Left renal pelvis (tissue), 4 donors: Measurements from ENCODE around the gene KISS1R. TPM values are rescaled to one million over a fixed set of nuclear protein-coding genes. Genes with fewer than 3 reads are reported as not detected.

Experiments
- DNase-seq, 4 donors: peaks; one replicate each; pipeline ENCODE4 v3.0.0-alpha.2; 2013; ENCODE audit warnings: low read depth in 4 of 4, low spot score in 3 of 4
- polyA plus RNA-seq, 4 donors: library from polyadenylated mRNA; unstranded; fragments of 120-200 nt; gene quantifications; one replicate each; pipeline ENCODE4 v1.2.1, GENCODE V29; 2013; ENCODE audit not compliant: insufficient read length in 4 of 4

KISS1R gene
- polyA plus RNA-seq, 4 donors: 0.20 to 0.98 (median 0.40) TPM

DNA sequence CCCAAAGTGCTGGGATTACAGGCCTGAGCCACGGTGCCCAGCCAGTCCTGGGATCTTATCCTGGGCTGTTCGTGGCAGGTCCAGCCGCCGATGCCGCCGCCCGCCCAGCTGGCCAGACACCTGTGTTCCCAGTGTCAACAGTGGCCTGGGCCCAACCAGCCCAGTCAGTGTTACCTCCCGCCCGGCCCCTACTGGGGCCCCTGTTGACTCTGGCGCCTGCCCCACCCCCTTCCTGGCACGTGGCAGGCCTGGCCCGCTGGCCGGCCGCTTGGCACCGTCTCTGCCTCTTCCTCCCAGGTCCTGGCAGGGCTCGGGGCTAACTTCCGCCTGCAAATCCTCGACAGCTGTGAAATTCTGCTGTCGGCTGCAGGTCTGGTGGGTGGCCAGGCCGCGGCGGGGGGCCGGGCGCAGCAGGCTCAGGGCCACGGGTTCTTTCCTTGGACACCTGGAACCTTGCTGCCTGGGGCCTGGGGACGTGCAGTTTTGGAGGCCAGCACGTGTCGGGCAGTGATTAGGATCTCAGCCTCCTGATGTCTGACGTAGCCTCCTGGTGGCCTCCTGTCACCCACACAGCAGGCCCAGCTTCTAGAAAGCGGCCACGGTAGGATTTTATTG lies 17.8 kb downstream of the KISS1R start:
- no peak for DNase-seq

- no peak for DNase-seq
Observed at GRCh38 chr19:936175-936546, 19.0 kb downstream of the KISS1R start.

- DNase-seq: no peak
Observed at GRCh38 chr19:937259-937694, 20.1 kb downstream of the KISS1R start.

GRCh38 chr19:938233-938923 lies 21.2 kb downstream of the KISS1R start:
- no peak for DNase-seq

DNA sequence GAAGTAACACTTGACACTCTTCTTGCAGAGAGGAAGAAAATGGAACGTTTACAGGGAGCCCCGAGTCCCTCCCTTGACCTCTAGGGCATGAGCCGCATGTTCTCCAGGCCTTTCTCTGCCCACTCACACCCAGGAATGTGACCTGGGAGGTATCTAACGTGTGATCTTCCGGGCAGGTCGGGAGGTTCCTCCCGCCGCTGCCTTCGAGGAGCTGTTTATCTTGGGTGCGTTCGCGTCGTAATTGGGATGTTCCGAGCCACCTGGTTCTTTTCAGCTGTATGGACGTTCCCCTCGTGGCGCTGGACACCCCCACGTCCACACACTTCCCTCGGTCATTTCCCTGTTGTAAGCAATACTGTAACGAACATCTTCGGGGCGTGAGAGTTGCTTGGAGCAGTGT lies 22.3 kb downstream of the KISS1R start:
- DNase-seq: no peak

DNA sequence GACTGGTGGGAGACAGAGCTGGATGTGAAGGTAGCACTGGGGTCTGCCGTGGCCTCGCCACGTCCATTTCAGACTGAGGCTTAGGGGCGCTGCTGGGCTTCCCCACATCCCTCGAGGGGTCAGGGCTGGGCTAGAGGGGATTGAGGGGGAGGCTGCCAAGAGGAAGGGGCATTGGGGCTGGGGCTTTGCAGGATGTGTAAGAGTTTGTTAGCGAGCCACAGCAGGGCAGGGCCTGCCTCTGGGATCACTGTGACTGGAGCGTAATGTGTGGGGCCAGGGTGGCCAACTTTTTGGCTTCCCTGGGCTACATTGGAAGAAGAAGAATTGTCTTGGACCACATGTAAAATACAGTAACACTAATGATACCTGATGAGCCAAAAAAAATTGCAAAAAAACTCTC lies 22.8 kb downstream of the KISS1R start:
- no peak for DNase-seq

GRCh38 chr19:940591-941291 lies 23.6 kb downstream of the KISS1R start:
- DNase-seq: no peak

- DNase-seq: no peak
Observed at GRCh38 chr19:941292-942132, 24.4 kb downstream of the KISS1R start.

DNA sequence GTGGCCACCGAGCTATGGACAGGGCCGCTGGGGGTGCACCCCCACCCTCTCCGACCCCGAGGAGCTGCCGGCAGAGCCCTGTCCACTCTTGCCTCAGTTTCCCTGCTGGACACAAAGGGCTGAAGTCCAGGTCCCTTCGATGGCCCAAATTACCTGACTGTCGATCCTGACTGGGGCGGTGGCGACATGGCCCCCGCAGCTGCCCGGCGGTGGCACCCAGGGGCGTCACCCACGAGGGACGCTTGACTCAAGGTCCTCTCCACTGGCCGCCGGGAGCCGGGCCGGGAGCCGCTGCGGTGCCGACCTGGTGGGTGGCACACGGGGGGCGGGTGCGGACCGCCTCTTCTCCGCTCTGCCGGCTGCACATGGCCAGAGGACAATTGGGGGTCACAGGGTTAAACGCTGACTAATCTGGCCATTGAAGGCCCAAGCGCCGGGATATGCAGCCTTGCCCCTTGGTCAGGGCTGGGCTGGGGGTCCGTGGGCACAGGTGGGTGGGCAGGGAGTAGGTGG lies 25.1 kb downstream of the KISS1R start:
- DNase-seq: no peak

DNA sequence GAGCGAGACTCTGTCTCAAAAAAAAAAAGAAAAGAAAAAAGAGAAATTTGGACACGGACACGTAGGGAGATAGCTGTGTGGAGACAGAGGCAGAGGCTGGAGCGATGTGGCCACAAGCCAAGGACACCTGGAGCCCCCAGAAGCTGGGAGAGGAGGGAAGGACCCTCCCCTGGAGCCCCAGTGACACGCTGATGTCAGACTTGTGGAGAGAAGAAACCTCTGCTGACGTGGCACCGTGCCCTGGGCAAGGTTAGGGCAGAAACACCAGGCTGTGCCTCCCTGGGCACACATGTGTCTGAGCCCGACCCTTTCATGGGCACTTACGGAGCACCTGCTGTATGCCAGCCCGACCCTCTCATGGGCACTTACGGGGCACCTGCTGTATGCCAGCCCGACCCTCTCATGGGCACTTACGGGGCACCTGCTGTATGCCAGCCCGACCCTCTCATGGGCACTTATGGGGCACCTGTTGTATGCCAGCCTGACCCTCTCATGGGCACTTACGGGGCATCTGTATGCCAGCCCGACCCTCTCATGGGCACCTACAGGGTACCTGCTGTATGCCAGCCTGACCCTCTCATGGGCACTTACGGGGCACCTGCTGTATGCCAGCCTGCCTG lies 26.5 kb downstream of the KISS1R start:
- no peak for DNase-seq

DNA sequence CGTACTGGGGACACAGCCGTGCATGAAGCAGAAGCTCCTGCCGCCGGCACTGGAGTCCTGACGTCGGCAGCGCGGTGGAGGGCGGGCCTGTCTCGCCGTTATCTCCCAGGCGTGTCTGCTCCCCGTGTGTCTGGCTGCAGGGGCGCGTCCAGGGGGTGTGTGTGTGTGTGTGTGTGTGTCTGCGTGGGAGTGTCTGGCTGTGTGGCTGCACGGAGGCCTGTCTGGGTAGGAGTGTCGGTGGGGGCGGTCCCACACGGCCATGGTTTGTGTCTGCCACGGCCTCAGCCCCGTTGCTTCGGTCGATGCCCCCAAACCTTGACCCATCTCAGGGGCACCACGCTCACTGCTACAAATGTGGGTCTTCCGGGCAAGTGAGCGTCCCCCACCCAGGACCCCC lies 27.0 kb downstream of the KISS1R start:
- DNase-seq: no peak

DNA sequence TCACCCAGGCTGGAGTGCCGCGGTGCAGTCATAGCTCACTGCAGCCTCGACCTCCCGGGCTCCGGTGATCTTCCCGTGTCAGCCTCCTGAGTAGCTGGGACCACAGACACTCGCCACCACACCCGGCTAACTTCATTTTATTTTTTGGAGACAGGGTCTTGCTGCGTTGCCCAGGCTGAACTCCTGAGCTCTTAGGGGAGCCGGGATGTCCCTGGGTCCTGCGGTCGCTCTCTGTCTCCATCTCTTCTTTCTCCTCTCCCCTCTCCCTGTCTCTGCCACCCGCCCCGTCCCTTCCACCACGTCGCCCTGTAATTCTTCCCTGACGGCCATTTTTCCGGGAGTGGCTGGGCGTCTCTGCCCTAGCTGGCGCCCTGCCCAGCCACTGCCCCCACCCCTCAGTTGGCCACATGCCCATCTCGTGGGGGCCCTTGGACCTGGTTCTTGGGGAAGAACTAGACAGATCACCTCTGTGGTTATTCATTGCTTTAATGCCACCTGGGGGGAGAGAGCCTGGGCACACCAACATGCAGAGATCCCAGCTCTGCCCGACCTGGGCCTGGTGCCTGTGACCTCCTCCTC lies 27.6 kb downstream of the KISS1R start:
- no peak for DNase-seq

DNA sequence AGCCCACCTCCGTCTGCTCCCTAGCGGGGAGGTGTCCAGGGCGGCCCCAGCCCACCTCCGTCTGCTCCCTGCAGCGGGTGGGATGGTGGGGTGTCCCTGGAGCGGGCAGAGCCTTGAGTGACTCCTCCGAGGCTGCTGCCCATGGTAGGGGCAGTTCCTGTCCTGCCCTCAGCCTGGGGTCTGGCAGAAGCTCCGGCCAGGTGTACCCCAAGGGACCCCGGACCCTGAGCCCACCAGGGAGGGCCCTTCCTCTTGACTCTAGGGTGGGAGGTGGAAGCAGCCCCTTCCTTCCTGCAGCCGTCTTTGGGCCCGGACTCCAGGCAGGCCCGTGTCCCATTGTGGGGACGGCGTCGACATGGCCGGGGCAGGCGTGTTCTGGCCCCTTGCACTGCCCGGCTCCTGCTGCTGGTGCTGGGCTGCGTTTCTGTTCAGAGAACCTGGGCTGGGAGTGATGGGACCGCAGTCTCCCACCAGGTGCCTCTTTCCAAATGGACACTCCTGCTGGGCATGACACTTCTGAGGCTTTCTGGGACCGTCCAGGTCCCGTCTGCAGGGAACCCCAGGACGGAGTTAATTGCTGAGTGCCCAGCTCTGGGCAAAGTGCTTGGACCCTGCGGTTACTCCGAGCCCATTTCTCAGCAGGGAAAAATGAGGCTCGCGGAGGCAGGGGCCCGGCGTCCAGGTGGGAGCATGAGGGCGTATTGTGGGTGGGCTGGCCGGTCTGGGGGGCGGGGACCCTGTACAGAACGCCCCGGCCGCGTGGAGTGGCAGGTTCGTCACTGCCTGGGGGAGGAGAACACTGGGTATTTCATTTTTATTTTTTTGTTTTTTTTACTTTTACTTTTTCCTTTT lies 28.5 kb downstream of the KISS1R start:
- DNase-seq: no peak

DNA sequence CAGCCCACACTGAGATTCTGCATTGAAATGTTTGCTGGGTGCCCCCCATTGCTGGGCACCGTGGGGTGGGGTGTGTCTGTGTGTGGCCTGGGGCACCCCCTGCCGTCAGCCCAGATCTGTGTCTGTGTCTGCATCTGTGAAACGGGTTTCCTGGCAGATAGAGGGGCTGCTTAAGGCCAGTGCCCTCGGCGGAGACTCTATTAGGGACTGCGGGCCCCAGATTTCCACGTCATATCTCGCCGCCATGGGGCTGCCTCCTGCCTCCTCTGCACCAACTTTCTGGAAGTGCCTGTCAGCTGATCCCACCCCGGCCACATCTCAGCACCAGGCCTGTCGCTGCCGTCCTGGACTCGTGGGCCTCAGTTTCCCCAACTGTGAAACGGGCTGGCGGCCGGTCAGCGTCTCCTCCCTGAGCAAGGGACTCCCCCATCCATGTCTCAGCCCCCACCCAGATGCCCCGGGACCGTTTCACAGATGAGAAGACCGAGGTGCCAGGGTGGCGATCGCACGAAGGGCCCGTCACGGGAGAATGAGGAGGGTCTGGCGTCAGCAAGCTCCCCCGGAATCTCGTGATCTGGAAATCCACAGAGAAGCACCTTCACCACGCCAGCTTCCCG lies 30.1 kb downstream of the KISS1R start:
- no peak for DNase-seq

- no peak for DNase-seq
Observed at GRCh38 chr19:947707-948539, 30.8 kb downstream of the KISS1R start.

GRCh38 chr19:948842-949496 lies 31.8 kb downstream of the KISS1R start:
- DNase-seq: no peak

DNA sequence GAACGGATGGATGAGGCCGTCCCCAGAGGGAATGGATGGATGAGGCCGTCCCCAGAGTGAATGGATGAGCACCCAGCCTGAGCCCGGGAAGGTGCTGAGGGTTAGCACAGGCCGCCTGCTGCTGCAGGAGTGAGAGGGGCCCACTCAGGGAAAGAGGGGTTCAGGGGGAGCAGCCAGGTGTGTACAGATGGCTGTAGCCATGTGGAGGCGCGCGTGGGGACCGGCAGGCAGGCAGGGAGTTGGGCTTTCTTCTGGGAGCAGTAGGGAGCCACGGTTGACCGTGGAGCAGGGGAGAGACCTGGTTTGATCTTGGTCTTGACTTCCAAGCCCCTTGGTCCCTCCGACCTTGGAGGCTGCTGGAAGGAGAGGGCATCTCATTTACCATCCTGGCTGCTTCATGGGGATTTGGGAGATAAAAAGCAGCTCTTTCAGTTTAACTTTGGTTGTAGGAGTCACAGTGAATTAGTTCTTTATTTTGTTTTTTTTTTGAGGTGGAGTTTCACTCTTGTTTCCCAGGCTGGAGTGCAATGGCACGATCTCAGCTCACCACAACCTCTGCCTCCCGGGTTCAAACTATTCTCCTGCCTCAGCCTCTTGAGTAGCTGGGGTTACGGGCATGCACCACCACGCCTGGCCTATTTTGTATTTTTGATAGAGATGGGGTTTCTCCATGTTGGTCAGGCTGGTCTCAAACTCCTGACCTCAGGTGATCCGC lies 33.4 kb downstream of the KISS1R start:
- no peak for DNase-seq
